K562 (cell line): ENCODE data around the gene KCNJ14. TPM values are rescaled to one million over a fixed set of nuclear protein-coding genes. Genes with fewer than 3 reads are reported as not detected.

Experiments used
- ATAC-seq: fragments of 200-7000 bp; cut with Tn5 transposase; 3 replicates; pipeline ENCODE4 v1.9.1; 2020; ENCODE audit warnings: moderate library complexity
- BruUV-seq: library from RNA; stranded (reverse); fragments of 400-500 nt; replicated peaks from 2 replicates; lab custom pipeline; 2021; lab: Mats Ljungman, UMichigan
- CTCF ChIA-PET: fragments of 300-600 bp; formaldehyde crosslinking; extraction: SDS; loops from one replicate; lab custom pipeline; 2021; ENCODE audit warnings: low intra/inter-chr PET ratio; lab: Yijun Ruan, JAX
- POLR2A ChIA-PET: fragments of 300-600, 350-650 bp; sonication (Branson Sonifier 250); formaldehyde crosslinking; extraction: SDS; loops from one replicate; lab custom pipeline; 2021; ENCODE audit warnings: antibody characterized with exemption, inconsistent platforms; lab: Yijun Ruan, JAX
- DNase-seq, 4 experiments: peaks; one replicate each; pipeline versions ENCODE4 v3.0.0 to v3.0.0-alpha.2; 2011 to 2018; ENCODE audit warnings: low spot score in 3 of 4, mixed read lengths in 3 of 4; ENCODE audit errors: extremely low read depth in 1 of 4
- FAIRE-seq: peaks from 2 replicates; lab custom pipeline; 2011; peaks lifted over from hg19 to GRCh38; lab: Jason Lieb, UNC
- H2AFZ ChIP-seq: 2 replicates; pipeline ENCODE4 v1.6.0; 2011; ENCODE audit warnings: low read depth, low read length, control low read depth, inconsistent platforms
- H3K27ac ChIP-seq: fragments of 200-600 bp; 3 replicates; pipeline ENCODE4 v1.8.0; 2011; ENCODE audit warnings: low read depth, mild to moderate bottlenecking, control low read depth, inconsistent platforms, low read length, moderate library complexity, mixed read lengths; ENCODE audit errors: extremely low read depth
- H3K27me3 ChIP-seq, 2 experiments: fragments of 300-600 bp in 1 of 2; 2 replicates in 1 of 2; 3 replicates in 1 of 2; pipeline versions ENCODE4 v1.6.0 to v1.8.0; 2011; ENCODE audit warnings: inconsistent platforms in 2 of 2, low read length in 2 of 2, mild to moderate bottlenecking in 1 of 2, mixed read lengths in 1 of 2, moderate library complexity in 1 of 2; ENCODE audit not compliant: control insufficient read depth in 2 of 2, insufficient read depth in 2 of 2
- H3K36me3 ChIP-seq: fragments of 300-600 bp; 3 replicates; pipeline ENCODE4 v1.8.0; 2011; ENCODE audit warnings: mild to moderate bottlenecking, low read length, inconsistent platforms; ENCODE audit not compliant: control insufficient read depth, insufficient read depth
- H3K4me1 ChIP-seq, 2 experiments: fragments of 200-600 bp in 1 of 2; replicated peaks in 1 of 2; 2 replicates in 1 of 2; 3 replicates in 1 of 2; pipeline versions ENCODE4 v1.5.1 to v1.8.0; 2011; ENCODE audit warnings: inconsistent platforms in 2 of 2, low read length in 2 of 2, mild to moderate bottlenecking in 1 of 2, mixed read lengths in 1 of 2, moderate library complexity in 1 of 2; ENCODE audit not compliant: control insufficient read depth in 2 of 2, insufficient read depth in 2 of 2
- H3K4me2 ChIP-seq: 2 replicates; pipeline ENCODE4 v1.6.1; 2011; ENCODE audit warnings: low read length, control low read depth, inconsistent platforms, mixed read lengths; ENCODE audit not compliant: insufficient read depth
- H3K4me3 ChIP-seq: fragments of 200-600 bp; sonication (generic), shearing (Covaris generic); 2 replicates; pipeline ENCODE4 v1.5.1; 2016; ENCODE audit warnings: control low read depth, inconsistent platforms
- H3K79me2 ChIP-seq: fragments of 200-600 bp; 3 replicates; pipeline ENCODE4 v1.8.0; 2011; ENCODE audit warnings: low read length, inconsistent platforms; ENCODE audit not compliant: control insufficient read depth, insufficient read depth
- H3K9ac ChIP-seq, 2 experiments: 2 replicates each; pipeline versions ENCODE4 v1.6.0 to v1.6.1; 2011; ENCODE audit warnings: low read depth in 2 of 2, low read length in 2 of 2, control low read depth in 1 of 2, inconsistent platforms in 1 of 2, mild to moderate bottlenecking in 1 of 2, mixed read lengths in 1 of 2; ENCODE audit not compliant: insufficient read depth in 1 of 2
- H3K9me1 ChIP-seq: one replicate; pipeline ENCODE4 v1.6.0; 2011; ENCODE audit warnings: inconsistent platforms, mild to moderate bottlenecking, low read length, moderate library complexity; ENCODE audit not compliant: control insufficient read depth, insufficient read depth
- H3K9me3 ChIP-seq: replicated peaks from 2 replicates; pipeline ENCODE4 v1.5.1; 2011; ENCODE audit warnings: low read depth, low read length, inconsistent platforms; ENCODE audit not compliant: control insufficient read depth, insufficient read depth
- H4K20me1 ChIP-seq: replicated peaks from 2 replicates; pipeline ENCODE4 v1.6.1; 2011; ENCODE audit warnings: low read length, inconsistent platforms, mixed read lengths; ENCODE audit not compliant: control insufficient read depth, insufficient read depth
- POLR3A ChIP-seq: IDR thresholded peaks from 2 replicates; pipeline ENCODE4 v1.6.1; 2011; ENCODE audit warnings: borderline replicate concordance, mild to moderate bottlenecking, moderate library complexity; ENCODE audit not compliant: insufficient read length, insufficient read depth; ENCODE audit errors: extremely low read depth
- POLR3G ChIP-seq: IDR thresholded peaks from 2 replicates; pipeline ENCODE4 v1.6.1; 2011; ENCODE audit not compliant: insufficient read length, insufficient replicate concordance; ENCODE audit errors: extremely low read depth
- ZBTB7A ChIP-seq: IDR thresholded peaks from 2 replicates; pipeline ENCODE4 v1.6.1; 2011; ENCODE audit warnings: low read depth, mild to moderate bottlenecking, low read length, moderate library complexity, borderline replicate concordance; ENCODE audit not compliant: control insufficient read depth
- ZKSCAN3 ChIP-seq: fragments of 250-450 bp; sonication (Bioruptor Pico); IDR thresholded peaks from 2 replicates; pipeline ENCODE4 v1.4.0; 2020
- ZNF212 ChIP-seq: fragments of 450-650 bp; formaldehyde crosslinking; IDR thresholded peaks from 2 replicates; pipeline ENCODE4 v1.4.0; 2020; ENCODE audit warnings: mild to moderate bottlenecking
- ZNF408 ChIP-seq: fragments of 250-450 bp; sonication (Bioruptor Pico); IDR thresholded peaks from 2 replicates; pipeline ENCODE4 v1.4.0; 2020; ENCODE audit warnings: low read depth, mild to moderate bottlenecking, moderate library complexity
- WGBS: fragments of 100-300 bp; shearing (Covaris generic); methylation state at CpG from one replicate; pipeline ENCODE4 v1.1.6; 2016; ENCODE audit warnings: low coverage, mixed read lengths; ENCODE audit not compliant: insufficient coverage; ENCODE audit errors: missing lambda C conversion rate; 5-methylcytosine and 5-hydroxymethylcytosine counted together
- in situ Hi-C: fragments of 300-500 bp; cut with MboI; formaldehyde crosslinking; loops from 4 replicates; pipeline ENCODE4 v1.15.0; 2018; ENCODE audit warnings: inconsistent platforms, mixed read lengths
- intact Hi-C: fragments of 100-400 bp; cut with micrococcal nuclease; formaldehyde crosslinking; loops from 2 replicates; pipeline ENCODE4 v1.14.2; 2022
- polyA plus RNA-seq, 8 experiments: library from polyadenylated mRNA; depleted of rRNA in 4 of 8; stranded (reverse) in 5 of 8; unstranded in 3 of 8; fragments of >200 nt; fragmentation: Nextera tagmentation in 2 of 8; fragmentation: Illumina TruSeq in 1 of 8; extraction: Ambion mirVana in 2 of 8; extraction: Trizol in 1 of 8; gene quantifications; 2 replicates each; pipeline versions ENCODE4 v1.2.1 to v1.2.3, GENCODE V29; 2011 to 2014; ENCODE audit warnings: inconsistent platforms in 1 of 8, missing spikeins in 1 of 8
- total RNA-seq, 7 experiments: library from RNA; depleted of rRNA in 6 of 7; stranded (reverse); fragments of >200 nt in 6 of 7; fragmentation: Illumina TruSeq in 2 of 7; extraction: Trizol in 2 of 7; gene quantifications; 2 replicates each; pipeline versions ENCODE4 v1.2.1 to v1.2.3, GENCODE V29; 2011 to 2021; ENCODE audit warnings: low replicate concordance in 1 of 7
- TF ChIP-seq, protein P1 (sequence below), 2 experiments: IDR thresholded peaks; 2 replicates each; pipeline ENCODE4 v1.6.1; 2011; ENCODE audit warnings: borderline replicate concordance in 1 of 2, control low read depth in 1 of 2, low read depth in 1 of 2, low read length in 1 of 2, mild to moderate bottlenecking in 1 of 2, mixed read lengths in 1 of 2, moderate library complexity in 1 of 2; ENCODE audit not compliant: insufficient read depth in 1 of 2, insufficient read length in 1 of 2, poor library complexity in 1 of 2, severe bottlenecking in 1 of 2; ENCODE audit errors: extremely low read depth in 1 of 2
- TF ChIP-seq, protein P2 (sequence below): fragments of 250-450 bp; sonication (Bioruptor Pico); IDR thresholded peaks from 2 replicates; pipeline ENCODE4 v1.8.0; 2022; ENCODE audit warnings: inconsistent platforms, mild to moderate bottlenecking, moderate library complexity, borderline replicate concordance
- TF ChIP-seq, protein P3 (sequence below), 3 experiments: IDR thresholded peaks in 2 of 3; conservative IDR thresholded peaks in 1 of 3; 2 replicates each; pipeline ENCODE4 v1.5.1; 2011 to 2012; ENCODE audit warnings: low read length in 3 of 3, mild to moderate bottlenecking in 3 of 3, control low read depth in 2 of 3, improper control_type of control experiment in 1 of 3, inconsistent platforms in 1 of 3, low read depth in 1 of 3, mixed read lengths in 1 of 3, moderate library complexity in 1 of 3; ENCODE audit not compliant: insufficient read depth in 2 of 3
- TF ChIP-seq, protein P4 (sequence below): sonication (generic); formaldehyde crosslinking; IDR thresholded peaks from 2 replicates; pipeline ENCODE4 v1.8.0; 2022; ENCODE audit warnings: missing genetic modification reagents, mild to moderate bottlenecking, moderate library complexity, borderline replicate concordance
- TF ChIP-seq, protein P5 (sequence below): fragments of 250-450 bp; sonication (Bioruptor Pico); IDR thresholded peaks from 2 replicates; pipeline ENCODE4 v1.4.0; 2020; ENCODE audit warnings: mild to moderate bottlenecking, moderate library complexity

KCNJ14 gene
- total and polyA plus RNA-seq, 9 of the 15 experiments (the other 6 are each of a cell fraction or from before 2014, with no cell fraction given): 0.15 to 1.6 (median 0.49) TPM

DNA sequence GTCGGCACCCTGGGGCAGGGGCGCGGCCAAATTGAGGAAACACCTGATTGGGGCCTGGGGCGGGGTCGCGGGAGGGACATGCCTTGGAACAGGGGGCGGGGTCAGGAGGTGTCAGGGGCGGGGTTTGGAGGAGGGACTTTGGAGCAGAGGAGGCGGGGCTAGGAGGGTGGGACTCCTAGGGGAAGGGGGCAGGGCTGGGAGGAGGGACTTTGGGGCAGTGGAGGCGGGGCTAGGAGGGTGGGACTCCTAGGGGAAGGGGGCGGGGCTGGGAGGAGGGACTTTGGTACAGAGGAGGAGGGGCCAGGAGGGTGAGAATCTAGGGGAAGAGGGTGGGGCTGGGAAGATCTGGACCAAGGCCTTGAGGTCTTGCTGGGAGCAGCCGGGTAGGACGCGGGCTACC lies 40.0 kb upstream of the KCNJ14 start:
- FAIRE-seq: peak; percentile 97
- Histone ChIP-seq H3K9ac (peak overlapping the region in 1 of 2 experiments; percentile 41; a peak in 2 of 4 replicates), H3K4me2 (no peak overlapping the region), H3K27ac (no peak overlapping the region), H3K36me3 (peaks cover 50% of the 10 kb centered on the region; the same call in 2 of the 3 replicates), H3K79me2 (0 out of 3 replicates have a peak, but pooled peaks cover 2% of the 10 kb centered on the region), H3K4me3 (no peak overlapping the region), H3K4me1 (peaks cover 17 to 44% of the 10 kb centered on the region in 2 experiments), H4K20me1 (no peaks in the 10 kb centered on the region; the same call in 1 of the 2 replicates), H3K9me3 (no peaks in the 10 kb centered on the region), H3K9me1 (no peaks in the 10 kb centered on the region), H3K27me3 (no peaks in the 10 kb centered on the region), H2AFZ (no peak overlapping the region)
- WGBS: 0% methylated on average over 6 of the region's 14 CpGs
- in situ Hi-C loops (no loop called here), intact Hi-C loops (no loop called here)
- peak; percentile 88 to 96 (median 94) for DNase-seq
- POLR2A ChIA-PET: interaction anchor here (0.5 to 1.5 kb wide), 4 partner anchors 11 to 64 kb away, joined by 3 to 4 read pairs (median 3); partner anchors contain the start of gene KDELR1
- CTCF ChIA-PET: no interaction called here
- BruUV-seq: no TSS peak
- peak; percentile 94 for ATAC-seq
- TF ChIP-seq ZNF408 (CRISPR knock-in tag) (no peak), POLR3A (no peak), ZNF212 (CRISPR knock-in tag) (no peak), ZKSCAN3 (CRISPR knock-in tag) (no peak), ZBTB7A (0 out of 2 replicates have a peak, but pooled peaks have one; percentile 42), POLR3G (no peak)
- TF ChIP-seq, protein P1, sequence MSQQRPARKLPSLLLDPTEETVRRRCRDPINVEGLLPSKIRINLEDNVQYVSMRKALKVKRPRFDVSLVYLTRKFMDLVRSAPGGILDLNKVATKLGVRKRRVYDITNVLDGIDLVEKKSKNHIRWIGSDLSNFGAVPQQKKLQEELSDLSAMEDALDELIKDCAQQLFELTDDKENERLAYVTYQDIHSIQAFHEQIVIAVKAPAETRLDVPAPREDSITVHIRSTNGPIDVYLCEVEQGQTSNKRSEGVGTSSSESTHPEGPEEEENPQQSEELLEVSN (IDR thresholded peaks at IDR 0.05; ENCODE audit: borderline replicate concordance in 1 of 2, extremely low read depth in 1 of 2, insufficient read depth in 1 of 2, insufficient read length in 1 of 2, low read depth in 1 of 2, low read length in 1 of 2, poor library complexity in 1 of 2, severe bottlenecking in 1 of 2): peak in 1 of 2 experiments; percentile 15
- TF ChIP-seq, protein P2, sequence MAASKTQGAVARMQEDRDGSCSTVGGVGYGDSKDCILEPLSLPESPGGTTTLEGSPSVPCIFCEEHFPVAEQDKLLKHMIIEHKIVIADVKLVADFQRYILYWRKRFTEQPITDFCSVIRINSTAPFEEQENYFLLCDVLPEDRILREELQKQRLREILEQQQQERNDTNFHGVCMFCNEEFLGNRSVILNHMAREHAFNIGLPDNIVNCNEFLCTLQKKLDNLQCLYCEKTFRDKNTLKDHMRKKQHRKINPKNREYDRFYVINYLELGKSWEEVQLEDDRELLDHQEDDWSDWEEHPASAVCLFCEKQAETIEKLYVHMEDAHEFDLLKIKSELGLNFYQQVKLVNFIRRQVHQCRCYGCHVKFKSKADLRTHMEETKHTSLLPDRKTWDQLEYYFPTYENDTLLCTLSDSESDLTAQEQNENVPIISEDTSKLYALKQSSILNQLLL (CRISPR knock-in tag): no peak
- TF ChIP-seq, protein P3, sequence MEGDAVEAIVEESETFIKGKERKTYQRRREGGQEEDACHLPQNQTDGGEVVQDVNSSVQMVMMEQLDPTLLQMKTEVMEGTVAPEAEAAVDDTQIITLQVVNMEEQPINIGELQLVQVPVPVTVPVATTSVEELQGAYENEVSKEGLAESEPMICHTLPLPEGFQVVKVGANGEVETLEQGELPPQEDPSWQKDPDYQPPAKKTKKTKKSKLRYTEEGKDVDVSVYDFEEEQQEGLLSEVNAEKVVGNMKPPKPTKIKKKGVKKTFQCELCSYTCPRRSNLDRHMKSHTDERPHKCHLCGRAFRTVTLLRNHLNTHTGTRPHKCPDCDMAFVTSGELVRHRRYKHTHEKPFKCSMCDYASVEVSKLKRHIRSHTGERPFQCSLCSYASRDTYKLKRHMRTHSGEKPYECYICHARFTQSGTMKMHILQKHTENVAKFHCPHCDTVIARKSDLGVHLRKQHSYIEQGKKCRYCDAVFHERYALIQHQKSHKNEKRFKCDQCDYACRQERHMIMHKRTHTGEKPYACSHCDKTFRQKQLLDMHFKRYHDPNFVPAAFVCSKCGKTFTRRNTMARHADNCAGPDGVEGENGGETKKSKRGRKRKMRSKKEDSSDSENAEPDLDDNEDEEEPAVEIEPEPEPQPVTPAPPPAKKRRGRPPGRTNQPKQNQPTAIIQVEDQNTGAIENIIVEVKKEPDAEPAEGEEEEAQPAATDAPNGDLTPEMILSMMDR (IDR thresholded peaks at IDR 0.05 in 2 of 3, conservative IDR thresholded peaks at IDR 0.05 in 1 of 3; ENCODE audit: insufficient read depth in 2 of 3, low read depth in 1 of 3, low read length in 3 of 3): no peak
- TF ChIP-seq, protein P4, sequence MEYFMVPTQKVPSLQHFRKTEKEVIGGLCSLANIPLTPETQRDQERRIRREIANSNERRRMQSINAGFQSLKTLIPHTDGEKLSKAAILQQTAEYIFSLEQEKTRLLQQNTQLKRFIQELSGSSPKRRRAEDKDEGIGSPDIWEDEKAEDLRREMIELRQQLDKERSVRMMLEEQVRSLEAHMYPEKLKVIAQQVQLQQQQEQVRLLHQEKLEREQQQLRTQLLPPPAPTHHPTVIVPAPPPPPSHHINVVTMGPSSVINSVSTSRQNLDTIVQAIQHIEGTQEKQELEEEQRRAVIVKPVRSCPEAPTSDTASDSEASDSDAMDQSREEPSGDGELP (CRISPR knock-in tag): peak; percentile 11; the same call in 1 of the 2 replicates
- TF ChIP-seq, protein P5, sequence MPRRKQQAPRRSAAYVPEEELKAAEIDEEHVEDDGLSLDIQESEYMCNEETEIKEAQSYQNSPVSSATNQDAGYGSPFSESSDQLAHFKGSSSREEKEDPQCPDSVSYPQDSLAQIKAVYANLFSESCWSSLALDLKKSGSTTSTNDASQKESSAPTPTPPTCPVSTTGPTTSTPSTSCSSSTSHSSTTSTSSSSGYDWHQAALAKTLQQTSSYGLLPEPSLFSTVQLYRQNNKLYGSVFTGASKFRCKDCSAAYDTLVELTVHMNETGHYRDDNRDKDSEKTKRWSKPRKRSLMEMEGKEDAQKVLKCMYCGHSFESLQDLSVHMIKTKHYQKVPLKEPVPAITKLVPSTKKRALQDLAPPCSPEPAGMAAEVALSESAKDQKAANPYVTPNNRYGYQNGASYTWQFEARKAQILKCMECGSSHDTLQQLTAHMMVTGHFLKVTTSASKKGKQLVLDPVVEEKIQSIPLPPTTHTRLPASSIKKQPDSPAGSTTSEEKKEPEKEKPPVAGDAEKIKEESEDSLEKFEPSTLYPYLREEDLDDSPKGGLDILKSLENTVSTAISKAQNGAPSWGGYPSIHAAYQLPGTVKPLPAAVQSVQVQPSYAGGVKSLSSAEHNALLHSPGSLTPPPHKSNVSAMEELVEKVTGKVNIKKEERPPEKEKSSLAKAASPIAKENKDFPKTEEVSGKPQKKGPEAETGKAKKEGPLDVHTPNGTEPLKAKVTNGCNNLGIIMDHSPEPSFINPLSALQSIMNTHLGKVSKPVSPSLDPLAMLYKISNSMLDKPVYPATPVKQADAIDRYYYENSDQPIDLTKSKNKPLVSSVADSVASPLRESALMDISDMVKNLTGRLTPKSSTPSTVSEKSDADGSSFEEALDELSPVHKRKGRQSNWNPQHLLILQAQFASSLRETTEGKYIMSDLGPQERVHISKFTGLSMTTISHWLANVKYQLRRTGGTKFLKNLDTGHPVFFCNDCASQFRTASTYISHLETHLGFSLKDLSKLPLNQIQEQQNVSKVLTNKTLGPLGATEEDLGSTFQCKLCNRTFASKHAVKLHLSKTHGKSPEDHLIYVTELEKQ (CRISPR knock-in tag): no peak
